HG03558 (cell line): ENCODE data around the gene KCNK16.

ENCODE experiments used
- ATAC-seq: cut with Tn5 transposase; IDR thresholded peaks from one replicate; pipeline ENCODE4 v1.9.1; 2021; ENCODE audit warnings: moderate number of reproducible peaks; ENCODE audit not compliant: unreplicated experiment; ENCODE audit errors: extremely low read depth

KCNK16 gene

DNA sequence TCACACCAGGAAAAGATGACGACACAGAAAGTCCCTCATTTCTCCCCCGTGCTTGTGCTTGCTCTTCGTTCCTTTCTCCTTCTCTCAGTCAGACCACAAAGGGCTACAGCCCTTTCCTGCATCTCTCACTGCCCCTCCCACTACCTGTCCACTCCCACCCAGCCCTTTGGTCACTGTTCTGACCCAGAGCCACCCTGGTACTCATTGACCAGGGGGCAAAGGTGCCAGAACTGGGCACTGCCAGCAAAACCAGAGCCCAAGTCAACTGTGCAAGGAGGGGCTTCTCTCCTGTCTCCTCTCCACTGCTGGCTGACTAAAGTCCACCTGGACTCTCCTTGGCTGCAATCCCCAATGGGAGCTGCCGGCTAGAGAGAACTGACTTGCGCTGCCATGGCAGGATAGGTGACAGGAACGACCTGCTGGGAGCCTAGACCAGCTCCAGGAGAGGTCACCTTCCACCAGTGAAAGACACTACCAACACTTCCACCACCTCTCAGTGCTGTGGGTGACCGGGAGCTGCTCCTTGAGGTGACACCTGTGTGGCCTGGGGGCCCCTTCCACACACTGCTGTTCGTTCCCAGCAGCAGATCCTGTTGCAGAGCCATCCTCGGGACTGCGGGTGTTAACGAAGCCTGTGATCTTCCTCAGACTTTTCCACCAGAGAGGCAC, 41.1 kb downstream of the KCNK16 start:
- no peak for ATAC-seq

DNA sequence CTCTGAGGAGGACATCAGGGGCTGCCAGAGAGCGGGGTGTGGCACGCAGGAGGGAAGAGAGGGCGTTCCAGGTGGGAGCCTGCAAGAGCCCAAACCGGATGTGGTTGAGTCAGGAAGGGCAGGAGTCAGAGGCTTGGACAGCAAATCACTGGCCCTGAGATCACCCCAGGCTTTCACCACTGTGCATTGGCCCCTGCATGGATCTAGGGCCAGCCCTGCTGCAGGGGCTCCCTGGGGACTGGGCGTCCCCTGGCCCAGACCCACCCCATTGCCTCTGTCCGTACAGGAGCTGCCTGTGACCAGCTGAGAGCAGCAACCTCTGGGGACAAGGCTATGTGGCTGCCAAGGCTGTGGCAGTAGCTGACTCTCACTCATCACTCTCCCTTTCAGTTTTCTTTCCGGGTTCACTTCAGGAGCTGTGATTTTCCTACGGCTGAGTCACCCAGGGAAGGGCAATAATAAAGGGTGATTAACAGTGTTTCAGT, 42.2 kb downstream of the KCNK16 start:
- ATAC-seq = no peak

DNA sequence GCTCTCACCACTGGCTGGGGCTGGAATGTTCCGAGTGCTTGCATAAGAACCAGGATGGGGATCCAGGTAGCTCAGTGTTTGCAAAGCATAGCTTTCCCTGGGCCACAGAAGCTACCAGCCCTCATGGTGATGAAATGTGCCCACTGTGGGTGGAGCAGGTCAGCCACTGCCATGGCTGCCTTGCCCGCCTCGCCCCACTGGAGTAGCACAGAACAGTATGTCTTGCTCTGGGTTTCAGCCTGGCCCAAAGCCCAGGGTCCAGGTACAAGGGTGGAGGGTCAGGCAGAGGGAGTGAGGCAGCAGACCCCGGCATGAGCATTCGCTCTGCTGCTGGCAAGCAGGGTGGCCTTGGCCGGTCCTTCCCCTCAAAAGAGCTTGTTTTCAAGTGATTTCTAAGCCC, 43.0 kb downstream of the KCNK16 start:
- ATAC-seq = no peak

DNA sequence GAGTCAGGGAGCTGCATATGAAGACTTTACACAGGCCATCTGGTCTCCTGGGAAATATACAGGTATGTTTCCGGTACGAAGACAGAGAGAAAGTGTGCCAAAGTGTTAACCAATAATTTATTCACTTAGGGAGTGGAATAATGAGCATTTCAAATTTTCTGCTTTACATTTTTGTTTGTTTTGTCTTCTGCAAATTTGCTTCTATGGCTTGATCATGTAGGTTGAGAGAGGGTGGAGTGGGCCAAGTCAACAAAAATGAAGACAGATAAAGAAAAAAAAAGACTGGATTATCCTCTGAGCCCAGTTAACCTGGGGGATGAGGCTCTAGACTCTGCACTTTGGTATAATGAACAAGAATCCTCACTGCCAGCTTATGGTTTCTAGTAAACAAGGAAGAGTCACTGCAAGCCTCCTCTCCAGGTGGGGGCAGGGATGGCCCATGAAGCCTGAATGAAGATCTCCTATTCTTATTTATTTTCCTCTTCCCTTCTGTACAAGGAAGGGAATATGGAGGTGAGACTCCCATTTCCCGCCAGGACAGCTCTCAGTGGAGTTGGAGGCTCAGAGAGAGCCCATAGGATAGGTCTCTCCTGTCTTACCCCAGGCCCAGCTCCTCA, 46.0 kb downstream of the KCNK16 start:
- ATAC-seq = no peak

DNA sequence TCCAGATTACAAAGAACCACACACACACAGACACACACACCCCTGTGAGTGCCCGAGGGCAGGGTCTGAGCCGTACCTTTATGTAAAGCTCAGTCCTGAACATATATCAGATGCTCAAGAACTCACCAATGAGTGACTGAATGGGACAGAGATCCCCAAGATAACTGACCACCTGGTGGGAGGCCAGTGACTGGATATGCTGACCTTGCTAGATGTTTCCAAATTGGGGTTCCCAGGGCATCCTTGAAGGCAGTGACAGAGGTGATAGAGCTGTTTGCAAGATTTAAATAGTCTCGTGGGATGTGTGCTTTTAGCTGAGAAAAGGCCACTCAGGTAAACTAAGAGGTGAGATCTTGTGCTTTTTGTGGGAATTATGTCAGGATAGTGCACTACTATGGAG, 47.6 kb downstream of the KCNK16 start:
- ATAC-seq = no peak

DNA sequence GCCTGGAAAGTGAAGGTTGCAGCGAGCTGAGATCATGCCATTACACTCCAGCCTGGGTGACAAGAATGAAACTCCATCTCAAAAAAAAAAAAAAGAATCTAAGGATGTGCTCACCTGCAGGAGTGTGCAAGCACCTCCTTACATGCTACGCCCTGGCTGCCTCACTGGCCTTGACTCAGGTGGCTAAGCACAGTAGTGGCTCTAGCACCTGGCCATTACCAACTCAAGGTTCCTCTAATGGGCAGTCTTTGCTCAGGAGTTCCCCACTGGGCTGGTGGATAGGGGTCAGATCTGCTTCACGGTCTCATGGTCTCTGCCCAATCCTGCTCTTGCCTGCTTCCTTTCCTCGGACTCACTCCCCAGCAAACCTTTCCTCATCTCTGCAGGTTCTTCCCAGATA, 48.0 kb downstream of the KCNK16 start:
- ATAC-seq = no peak

DNA sequence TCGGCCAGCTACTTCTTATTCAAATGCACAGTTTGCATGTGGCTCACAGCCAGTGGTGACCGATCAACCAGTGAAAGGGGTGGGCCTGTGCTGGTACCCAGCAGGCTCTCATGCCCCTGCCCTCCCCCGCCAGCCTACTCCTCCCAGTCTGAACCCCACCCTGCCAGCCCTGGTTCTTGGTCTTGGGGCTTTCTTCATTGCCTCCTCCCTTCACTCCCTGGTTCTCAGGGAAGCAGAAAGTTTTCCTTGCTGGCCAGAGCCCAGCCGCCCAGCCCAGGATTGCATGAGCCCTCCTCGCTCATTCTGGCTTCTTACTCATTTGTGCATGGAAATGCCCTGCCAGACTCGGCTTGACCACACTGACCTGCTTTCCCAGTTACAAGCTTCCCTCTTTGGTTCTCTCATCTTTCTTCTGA, 49.1 kb downstream of the KCNK16 start:
- no peak for ATAC-seq

DNA sequence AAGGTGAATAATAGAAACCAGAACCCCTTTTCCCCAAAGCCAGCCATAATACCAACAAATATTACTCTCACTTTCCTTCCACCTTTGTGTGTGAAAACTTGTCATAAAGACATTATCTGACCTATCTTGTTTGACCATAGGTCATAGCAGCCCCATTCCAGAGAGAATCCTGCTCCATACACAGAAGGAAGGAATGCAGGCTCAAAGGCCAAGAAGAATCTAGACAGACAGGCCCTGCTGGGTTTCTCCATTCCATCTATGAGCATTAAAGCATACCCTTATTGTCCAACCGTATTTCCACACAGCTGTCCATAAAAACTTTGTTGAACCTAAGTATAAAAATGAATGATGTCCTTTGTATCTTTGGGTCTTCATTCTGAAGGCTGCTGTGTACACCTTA, 52.5 kb downstream of the KCNK16 start:
- no peak for ATAC-seq

DNA sequence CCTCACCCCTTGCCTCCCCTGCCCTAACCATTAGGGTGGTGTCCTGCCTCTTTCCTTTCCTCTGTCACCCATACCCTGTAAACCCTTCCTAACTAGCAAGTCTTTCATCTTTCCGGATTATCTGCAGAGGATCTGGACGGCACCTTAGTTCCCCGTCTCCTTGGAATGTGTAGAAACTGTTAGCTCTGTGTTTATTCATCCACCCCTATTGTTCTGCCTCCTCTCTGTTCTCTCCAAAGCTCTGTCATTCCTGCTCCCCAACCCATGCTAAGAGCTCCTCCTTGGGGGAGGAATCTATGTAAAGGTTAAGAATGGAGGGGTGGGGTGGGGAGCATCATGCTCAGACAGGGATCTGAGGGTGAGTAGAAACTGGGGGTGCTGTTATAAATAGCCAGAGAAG, 53.8 kb downstream of the KCNK16 start:
- no peak for ATAC-seq

DNA sequence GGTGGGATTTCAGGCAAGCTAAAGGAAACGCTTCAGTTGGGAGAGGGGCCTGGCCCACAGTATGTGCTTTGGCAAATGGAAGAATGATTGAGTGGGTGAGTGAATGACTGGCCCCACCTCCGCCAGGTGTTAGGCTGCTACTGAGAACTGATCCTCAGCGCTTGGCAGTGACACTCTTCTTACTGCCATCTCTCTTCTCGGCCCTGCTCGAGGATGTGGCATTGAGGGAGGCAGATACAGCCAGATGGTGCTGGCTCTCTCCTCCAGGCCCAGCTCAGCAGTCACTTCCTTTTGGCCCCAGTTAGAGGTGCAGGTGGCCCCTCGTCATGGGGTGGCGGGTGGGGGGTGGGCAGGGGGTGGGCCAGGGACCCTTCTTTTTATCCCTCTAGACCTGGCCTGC, 54.3 kb downstream of the KCNK16 start:
- ATAC-seq = no peak

DNA sequence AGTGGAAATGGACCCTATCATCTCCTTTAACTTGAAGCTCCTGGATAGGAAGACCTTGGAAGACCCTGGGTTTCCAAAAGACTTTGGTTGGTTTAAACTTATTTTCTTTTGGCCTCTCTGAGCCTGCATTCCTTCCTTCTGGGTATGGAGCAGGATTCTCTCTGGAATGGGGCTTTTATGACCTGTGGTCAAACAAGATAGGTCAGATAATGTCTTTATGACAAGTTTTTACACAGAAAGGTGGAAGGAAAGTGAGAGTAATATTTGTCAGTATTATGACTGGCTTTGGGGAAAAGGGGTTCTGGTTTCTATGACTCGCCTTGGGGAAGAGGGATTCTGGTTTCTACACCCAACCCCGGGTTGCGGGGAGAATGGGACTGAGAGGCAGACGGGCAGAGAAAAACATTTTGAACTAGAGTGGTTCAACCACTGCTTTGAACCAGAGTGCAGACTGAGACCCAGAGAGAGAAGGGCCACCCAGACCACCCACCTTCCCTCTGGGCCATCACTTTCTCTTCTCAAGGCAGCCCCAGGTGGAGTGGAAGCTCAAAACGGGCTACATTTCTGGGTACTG, 55.6 kb downstream of the KCNK16 start:
- no peak for ATAC-seq

DNA sequence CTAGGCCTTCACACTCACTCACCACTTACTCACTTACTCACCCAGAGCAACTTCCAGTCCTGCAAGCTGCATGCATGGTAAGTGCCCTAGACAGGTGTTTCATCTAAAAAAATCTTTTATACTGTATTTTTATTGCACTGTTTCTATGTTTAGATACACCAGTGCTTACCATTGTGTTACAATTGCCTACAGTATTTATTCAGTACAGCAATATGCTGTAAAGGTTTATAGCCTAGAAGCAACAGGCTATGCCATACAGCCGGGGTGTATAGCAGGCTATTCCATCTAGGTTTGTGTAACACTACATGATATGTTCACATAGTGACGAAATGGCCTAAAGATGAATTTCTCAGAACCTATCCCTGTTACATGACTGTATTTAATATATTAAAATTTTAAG, 56.1 kb downstream of the KCNK16 start:
- no peak for ATAC-seq
